Subcutaneous abdominal adipose tissue (tissue), 5 donors: Measurements from ENCODE around the gene EHMT1.
"Not testable (repeated sequence)": the region's sequence is repeated elsewhere in the genome, so short reads cannot be mapped to it uniquely, and the experiment has no call there.

Source experiments
- H3K27ac ChIP-seq: one replicate; pipeline ENCODE4 v1.7.0; 2013; ENCODE audit warnings: low read depth, mild to moderate bottlenecking, inconsistent platforms, low read length, moderate library complexity
- H3K27me3 ChIP-seq, 5 donors: one replicate each; pipeline ENCODE4 v1.7.0; 2013; ENCODE audit warnings: low read length in 5 of 5, inconsistent platforms in 1 of 5; ENCODE audit not compliant: control insufficient read depth in 5 of 5, insufficient read depth in 4 of 5
- H3K36me3 ChIP-seq, 5 donors: one replicate each; pipeline ENCODE4 v1.7.0; 2013; ENCODE audit warnings: low read length in 5 of 5; ENCODE audit not compliant: control insufficient read depth in 5 of 5, insufficient read depth in 5 of 5
- H3K4me1 ChIP-seq, 5 donors: one replicate each; pipeline ENCODE4 v1.7.0; 2013; ENCODE audit warnings: low read length in 5 of 5, mild to moderate bottlenecking in 3 of 5, moderate library complexity in 1 of 5; ENCODE audit not compliant: control insufficient read depth in 5 of 5, insufficient read depth in 5 of 5
- H3K4me3 ChIP-seq, 5 donors: one replicate each; pipeline ENCODE4 v1.7.0; 2013; ENCODE audit warnings: low read length in 5 of 5, low read depth in 1 of 5
- H3K9ac ChIP-seq, 5 donors: one replicate each; pipeline ENCODE4 v1.7.0; 2013; ENCODE audit warnings: low read length in 5 of 5, mild to moderate bottlenecking in 4 of 5, moderate library complexity in 3 of 5
- H3K9me3 ChIP-seq, 5 donors: one replicate each; pipeline ENCODE4 v1.7.0; 2013; ENCODE audit warnings: low read length in 5 of 5; ENCODE audit not compliant: control insufficient read depth in 5 of 5
- donor health status: healthy.
- donor health status: healthy.
- donor health status: healthy.
- donor health status: healthy.
- donor health status: healthy.

EHMT1 gene

DNA sequence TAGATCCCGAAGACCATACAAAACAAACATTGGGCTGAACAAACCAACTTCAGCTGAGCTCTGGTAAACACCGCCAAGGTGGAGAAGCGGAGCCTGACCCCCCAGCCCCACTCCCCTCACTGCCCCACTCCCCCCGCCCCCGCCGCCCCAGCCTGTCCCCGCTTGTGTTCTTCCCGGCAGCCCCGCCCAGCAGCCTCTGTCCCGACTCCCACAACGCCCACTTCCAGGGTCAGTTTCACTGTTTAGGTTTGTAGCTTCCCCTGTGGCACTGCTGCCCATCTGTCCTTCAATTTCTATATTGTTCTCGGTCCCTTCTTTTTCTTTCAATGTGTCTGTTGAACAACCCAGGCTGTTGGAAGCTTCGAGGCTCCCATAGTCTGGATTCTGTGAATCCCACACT lies 146.7 kb downstream of the EHMT1 start:
- Histone ChIP-seq H3K4me3 (no peak overlapping the region), H3K4me1 (peaks cover 0 to 18% (median 12%) of the 10 kb centered on the region in 5 donors), H3K9me3 (peaks cover 0 to 4% (median 0%) of the 10 kb centered on the region in 5 donors), H3K36me3 (peaks cover 4 to 69% (median 50%) of the 10 kb centered on the region in 5 donors), H3K9ac (no peak overlapping the region), H3K27me3 (no peaks in the 10 kb centered on the region), H3K27ac (no peak overlapping the region)

DNA sequence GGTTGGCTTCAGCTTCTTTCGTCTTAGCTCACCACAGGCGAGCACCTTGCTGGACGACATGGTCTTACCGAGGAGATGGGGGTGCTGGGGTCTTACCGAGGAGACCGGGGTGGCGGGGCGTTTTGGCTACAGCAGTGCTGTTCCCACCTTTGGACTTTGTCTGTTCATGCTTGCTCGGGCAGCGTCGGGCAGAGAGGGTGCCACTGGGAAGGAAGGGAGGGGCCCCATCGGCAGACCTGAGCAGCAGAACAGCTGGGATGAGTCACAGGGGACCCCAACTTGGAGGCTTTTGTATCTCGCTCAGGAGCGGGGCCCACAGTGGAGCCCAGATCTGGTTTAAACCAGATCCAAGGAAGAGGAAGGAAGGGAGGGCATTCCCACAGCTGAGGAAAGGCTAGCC lies 152.8 kb downstream of the EHMT1 start:
- no peaks in the 10 kb centered on the region for H3K27me3 ChIP-seq
- H3K9ac ChIP-seq, result no peak overlapping the region
- H3K4me3 ChIP-seq, result no peak overlapping the region
- peaks cover 2 to 76% (median 60%) of the 10 kb centered on the region in 5 donors for H3K36me3 ChIP-seq
- H3K27ac ChIP-seq, result no peak overlapping the region
- no peaks in the 10 kb centered on the region for H3K4me1 ChIP-seq
- H3K9me3 ChIP-seq, result peaks cover 0 to 5% (median 0%) of the 10 kb centered on the region in 5 donors

DNA sequence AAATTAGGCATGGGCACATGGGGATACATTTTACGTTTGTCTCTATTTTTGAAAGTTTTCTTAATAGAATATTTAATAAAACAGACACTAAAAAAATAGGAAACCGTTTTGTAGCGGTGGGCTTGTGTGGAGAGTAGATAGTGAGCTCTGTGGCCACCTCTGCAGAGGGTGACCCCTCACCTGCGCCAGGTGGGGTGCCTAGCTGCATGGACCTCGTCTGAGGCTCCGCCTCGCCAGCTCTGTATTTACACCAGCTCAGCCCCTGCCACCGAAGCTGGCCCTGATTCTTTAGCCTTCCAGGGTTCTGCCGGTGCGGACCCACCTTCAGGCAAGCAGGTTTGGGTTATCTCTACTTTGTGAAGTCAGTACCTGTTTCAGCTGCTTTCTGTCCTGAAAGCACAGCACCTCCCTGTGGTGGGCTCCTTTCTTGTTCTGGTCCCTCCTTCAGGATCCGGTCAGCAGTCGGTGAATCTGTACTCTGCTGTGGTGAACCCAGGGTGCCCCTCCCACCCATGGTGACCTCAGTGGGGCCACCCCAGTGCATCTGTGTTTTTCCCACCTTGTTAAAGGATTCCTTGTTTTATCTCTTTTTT lies 153.6 kb downstream of the EHMT1 start:
- Histone ChIP-seq H3K36me3 (peaks cover 9 to 77% (median 61%) of the 10 kb centered on the region in 5 donors), H3K4me1 (no peaks in the 10 kb centered on the region), H3K27ac (no peak overlapping the region), H3K9me3 (peaks cover 0 to 5% (median 0%) of the 10 kb centered on the region in 5 donors), H3K9ac (no peak overlapping the region), H3K4me3 (no peak overlapping the region), H3K27me3 (no peaks in the 10 kb centered on the region)

DNA sequence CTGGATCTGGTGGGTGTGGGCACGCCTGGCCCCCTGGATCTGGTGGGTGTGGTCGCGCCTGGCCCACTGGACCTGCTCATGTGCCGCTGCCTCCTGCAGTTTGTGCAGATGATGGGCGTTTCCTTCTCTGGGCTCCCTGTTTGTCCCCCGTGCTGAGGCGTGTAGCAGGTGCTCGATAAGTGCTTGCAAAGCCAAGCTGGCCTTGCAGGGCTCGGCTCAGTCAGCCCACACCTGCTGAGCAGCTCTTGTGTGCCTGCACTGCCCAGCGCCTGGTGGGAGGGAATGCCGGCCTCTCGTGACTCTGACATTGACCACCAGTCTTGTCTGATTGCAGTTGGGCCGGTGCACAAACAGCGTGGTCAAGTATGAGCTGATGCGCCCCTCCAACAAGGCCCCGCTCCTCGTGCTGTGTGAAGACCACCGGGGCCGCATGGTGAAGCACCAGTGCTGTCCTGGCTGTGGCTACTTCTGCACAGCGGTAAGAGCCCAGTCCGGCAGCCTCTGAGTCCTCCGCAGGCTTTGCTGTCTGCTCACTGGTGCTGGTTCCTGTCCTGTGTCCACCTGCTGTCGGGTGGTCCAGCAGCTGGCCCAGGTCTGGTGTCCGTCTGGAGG lies 156.1 kb downstream of the EHMT1 start:
- Histone ChIP-seq H3K4me1 (no peaks in the 10 kb centered on the region), H3K27me3 (no peaks in the 10 kb centered on the region), H3K9ac (no peak overlapping the region), H3K36me3 (peaks cover 10 to 93% (median 81%) of the 10 kb centered on the region in 5 donors), H3K4me3 (no peak overlapping the region), H3K9me3 (peaks cover 0 to 5% (median 0%) of the 10 kb centered on the region in 5 donors), H3K27ac (no peak overlapping the region)

DNA sequence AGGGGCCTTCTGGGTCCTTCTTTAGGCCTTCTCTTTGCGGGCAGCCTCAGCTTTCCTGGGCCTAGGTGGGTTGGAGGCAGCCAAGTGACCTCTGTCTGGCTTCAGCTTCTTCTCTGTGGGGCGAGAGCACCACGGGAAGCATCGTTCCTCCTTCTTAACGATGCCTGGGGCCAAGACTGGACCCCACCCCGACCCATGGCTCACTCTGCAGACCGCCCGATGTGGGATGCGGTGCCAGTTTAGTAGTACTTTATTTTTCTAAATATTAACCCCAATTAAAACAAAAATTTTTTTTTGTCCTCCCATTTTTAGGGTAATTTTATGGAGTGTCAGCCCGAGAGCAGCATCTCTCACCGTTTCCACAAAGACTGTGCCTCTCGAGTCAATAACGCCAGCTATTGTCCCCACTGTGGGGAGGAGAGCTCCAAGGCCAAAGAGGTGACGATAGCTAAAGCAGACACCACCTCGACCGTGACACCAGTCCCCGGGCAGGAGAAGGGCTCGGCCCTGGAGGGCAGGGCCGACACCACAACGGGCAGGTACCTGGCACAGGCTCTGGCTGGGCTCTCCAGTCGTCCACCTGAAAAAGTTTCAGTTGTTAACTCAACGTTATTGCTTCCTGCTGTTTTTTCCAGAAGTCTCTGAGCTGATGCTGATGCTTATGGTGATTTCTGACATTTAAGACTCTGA lies 157.6 kb downstream of the EHMT1 start:
- no peak overlapping the region for H3K4me3 ChIP-seq
- H3K27me3 ChIP-seq, result no peaks in the 10 kb centered on the region
- H3K36me3 ChIP-seq, result peaks cover 8 to 87% (median 78%) of the 10 kb centered on the region in 5 donors
- no peaks in the 10 kb centered on the region for H3K4me1 ChIP-seq
- no peaks in the 10 kb centered on the region for H3K9me3 ChIP-seq
- no peak overlapping the region for H3K27ac ChIP-seq
- no peak overlapping the region for H3K9ac ChIP-seq

DNA sequence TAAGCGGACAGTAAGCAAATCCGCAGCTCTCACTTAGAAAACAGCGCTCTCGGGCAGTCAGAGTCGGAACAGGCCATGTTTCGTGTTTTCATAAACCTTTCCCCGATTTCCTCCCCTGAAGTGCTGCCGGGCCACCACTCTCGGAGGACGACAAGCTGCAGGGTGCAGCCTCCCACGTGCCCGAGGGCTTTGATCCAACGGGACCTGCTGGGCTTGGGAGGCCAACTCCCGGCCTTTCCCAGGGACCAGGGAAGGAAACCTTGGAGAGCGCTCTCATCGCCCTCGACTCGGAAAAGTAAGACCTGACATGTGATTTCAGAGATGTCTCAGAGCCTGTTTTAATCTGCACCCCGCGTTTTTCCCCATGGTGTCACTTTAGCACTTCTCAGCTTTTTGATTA lies 159.0 kb downstream of the EHMT1 start:
- no peak overlapping the region for H3K4me3 ChIP-seq
- no peak overlapping the region for H3K9ac ChIP-seq
- no peaks in the 10 kb centered on the region for H3K9me3 ChIP-seq
- H3K4me1 ChIP-seq, result no peaks in the 10 kb centered on the region
- peaks cover 8 to 88% (median 83%) of the 10 kb centered on the region in 5 donors for H3K36me3 ChIP-seq
- no peak overlapping the region for H3K27ac ChIP-seq
- no peaks in the 10 kb centered on the region for H3K27me3 ChIP-seq

DNA sequence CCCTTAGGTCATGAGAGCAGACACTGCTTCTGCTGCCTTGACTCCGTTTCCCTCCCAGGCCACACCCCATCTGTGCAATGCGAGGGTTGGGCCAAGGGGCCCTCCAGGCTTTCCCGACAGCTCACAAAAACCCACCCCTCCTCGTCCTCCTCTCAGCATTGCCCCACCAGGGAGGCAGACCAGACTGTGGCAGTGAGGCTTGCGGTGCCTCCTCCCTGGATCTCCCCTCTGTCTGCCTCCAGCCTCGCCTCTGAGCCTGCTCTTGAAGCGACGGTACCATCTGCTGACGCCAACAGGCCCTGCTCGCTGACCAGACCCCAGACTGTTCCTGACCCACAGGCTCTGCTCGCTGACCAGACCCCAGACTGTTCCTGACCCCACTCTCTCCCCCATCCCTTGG lies 159.5 kb downstream of the EHMT1 start:
- H3K9me3 ChIP-seq, result no peaks in the 10 kb centered on the region
- no peak overlapping the region for H3K4me3 ChIP-seq
- no peak overlapping the region for H3K27ac ChIP-seq
- H3K36me3 ChIP-seq, result peaks cover 11 to 91% (median 88%) of the 10 kb centered on the region in 5 donors
- H3K4me1 ChIP-seq, result no peaks in the 10 kb centered on the region
- no peak overlapping the region for H3K9ac ChIP-seq
- H3K27me3 ChIP-seq, result no peaks in the 10 kb centered on the region

DNA sequence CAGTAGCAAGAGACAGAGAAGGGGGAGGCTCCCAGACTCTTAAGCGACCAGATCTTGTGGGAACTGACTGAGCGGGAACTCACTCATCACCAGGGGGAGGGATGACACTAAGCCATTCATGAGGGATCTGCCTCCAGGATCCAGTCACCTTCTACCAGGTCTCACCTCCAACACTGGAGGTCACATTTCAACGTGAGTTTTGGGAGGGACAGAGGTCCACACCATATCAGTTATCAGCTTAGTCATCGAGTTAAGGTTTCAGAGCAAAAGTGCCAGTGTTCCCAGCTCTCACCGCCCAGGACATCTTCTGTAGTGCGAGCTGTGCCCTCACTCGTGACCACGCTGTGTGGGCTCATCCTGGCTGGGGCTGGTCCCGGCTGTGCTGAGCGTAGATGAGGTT lies 160.1 kb downstream of the EHMT1 start:
- no peaks in the 10 kb centered on the region for H3K4me1 ChIP-seq
- H3K9me3 ChIP-seq, result no peaks in the 10 kb centered on the region
- H3K36me3 ChIP-seq, result peaks cover 11 to 90% (median 89%) of the 10 kb centered on the region in 5 donors
- H3K27ac ChIP-seq, result no peak overlapping the region
- H3K9ac ChIP-seq, result no peak overlapping the region
- no peak overlapping the region for H3K4me3 ChIP-seq
- H3K27me3 ChIP-seq, result no peaks in the 10 kb centered on the region

DNA sequence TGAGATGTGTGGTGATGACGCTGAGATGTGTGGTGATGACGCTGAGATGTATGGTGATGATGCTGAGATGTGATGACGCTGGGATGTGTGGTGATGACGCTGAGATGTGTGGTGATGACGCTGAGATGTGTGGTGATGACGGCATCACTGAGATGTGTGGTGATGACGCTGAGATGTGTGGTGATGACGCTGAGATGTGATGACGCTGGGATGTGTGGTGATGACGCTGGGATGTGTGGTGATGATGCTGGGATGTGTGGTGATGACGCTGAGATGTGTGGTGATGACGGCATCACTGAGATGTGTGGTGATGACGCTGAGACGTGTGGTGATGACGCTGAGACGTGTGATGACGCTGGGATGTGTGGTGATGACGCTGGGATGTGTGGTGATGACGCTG lies 161.2 kb downstream of the EHMT1 start:
- H3K27ac ChIP-seq, H3K4me3 ChIP-seq, H3K4me1 ChIP-seq, H3K9me3 ChIP-seq, H3K27me3 ChIP-seq, H3K9ac ChIP-seq: not testable (repeated sequence)
- H3K36me3 ChIP-seq, result peaks cover 11 to 93% (median 87%) of the 10 kb centered on the region in 5 donors

DNA sequence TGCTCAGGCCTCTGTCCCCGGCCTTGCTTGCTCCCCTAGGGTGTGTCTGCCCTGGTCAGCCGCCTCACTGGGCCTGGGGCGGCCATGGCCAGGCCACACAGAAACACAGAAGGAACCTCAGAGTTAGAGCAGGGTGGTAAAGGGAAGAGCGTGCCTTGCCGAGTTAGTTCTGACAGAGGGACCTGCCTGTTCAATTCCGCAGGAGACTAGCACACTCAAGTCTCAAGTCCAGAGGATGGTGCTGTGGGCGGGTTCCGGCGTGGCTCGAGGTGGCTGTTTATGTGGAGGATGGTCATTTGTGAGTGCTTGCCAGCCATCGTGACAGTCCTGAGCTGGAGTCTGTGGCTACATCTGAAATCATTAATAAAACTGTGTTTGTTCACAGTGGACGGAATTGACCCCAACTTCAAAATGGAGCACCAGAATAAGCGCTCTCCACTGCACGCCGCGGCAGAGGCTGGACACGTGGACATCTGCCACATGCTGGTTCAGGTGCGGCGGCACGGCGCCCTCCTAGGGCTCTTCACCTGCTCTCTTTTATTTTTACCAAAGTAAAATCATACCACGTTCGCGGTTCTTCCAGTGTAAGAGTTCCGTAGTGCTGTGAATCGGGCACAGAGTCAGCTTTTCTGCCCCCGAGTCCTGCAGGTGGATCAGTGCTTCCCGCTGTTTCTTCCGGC lies 163.2 kb downstream of the EHMT1 start:
- peaks cover 0 to 14% (median 9%) of the 10 kb centered on the region in 5 donors for H3K4me1 ChIP-seq
- no peak overlapping the region for H3K9ac ChIP-seq
- H3K9me3 ChIP-seq, result no peaks in the 10 kb centered on the region
- no peak overlapping the region for H3K4me3 ChIP-seq
- no peaks in the 10 kb centered on the region for H3K27me3 ChIP-seq
- peaks cover 7 to 89% (median 83%) of the 10 kb centered on the region in 5 donors for H3K36me3 ChIP-seq
- no peak overlapping the region for H3K27ac ChIP-seq
